Upper lobe of left lung (tissue), 6 donors: ENCODE results near the gene SSBP3. TPM values are rescaled to one million over a fixed set of nuclear protein-coding genes. Genes with fewer than 3 reads are reported as not detected.

Experiments
- ATAC-seq, 2 donors: fragments of 200-7000 bp; cut with Tn5 transposase; one replicate each; pipeline ENCODE4 v1.9.1; 2022; ENCODE audit warnings: mild to moderate bottlenecking in 2 of 2, moderate library complexity in 2 of 2; ENCODE audit not compliant: low FRiP score in 2 of 2
- DNase-seq, 2 donors: peaks; one replicate each; pipeline ENCODE4 v3.0.0-alpha.2; 2019 to 2020
- H3K27ac ChIP-seq, 4 donors: fragments of 200-600 bp; sonication (generic); one replicate each; pipeline ENCODE4 v1.5.1; 2016 to 2019
- H3K27me3 ChIP-seq, 4 donors: fragments of 200-600 bp; sonication (generic); one replicate each; pipeline ENCODE4 v1.5.1; 2017 to 2019
- H3K36me3 ChIP-seq, 4 donors: fragments of 200-600 bp; sonication (generic); one replicate each; pipeline ENCODE4 v1.5.1; 2016 to 2019
- H3K4me1 ChIP-seq, 4 donors: fragments of 200-600 bp; sonication (generic); one replicate each; pipeline ENCODE4 v1.5.1; 2018 to 2019
- H3K4me3 ChIP-seq, 4 donors: fragments of 200-600 bp; sonication (generic); one replicate each; pipeline ENCODE4 v1.5.1; 2017 to 2019; ENCODE audit warnings: mild to moderate bottlenecking in 2 of 4, moderate library complexity in 1 of 4
- H3K9me3 ChIP-seq, 4 donors: fragments of 200-600 bp; sonication (generic); one replicate each; pipeline ENCODE4 v1.5.1; 2018 to 2019
- EP300 ChIP-seq, 4 donors: sonication (generic); formaldehyde crosslinking; IDR thresholded peaks; one replicate each; pipeline ENCODE4 v1.5.1; 2017; ENCODE audit warnings: antibody characterized with exemption in 4 of 4, control low read depth in 2 of 4
- POLR2A ChIP-seq, 4 donors: fragments of 450-650 bp; IDR thresholded peaks; one replicate each; pipeline ENCODE4 v1.5.1; 2016 to 2017; ENCODE audit warnings: antibody characterized with exemption in 4 of 4, mild to moderate bottlenecking in 2 of 4
- POLR2AphosphoS5 ChIP-seq, 2 donors: sonication (generic); formaldehyde crosslinking; IDR thresholded peaks; one replicate each; pipeline ENCODE4 v1.5.1; 2017; ENCODE audit warnings: antibody characterized with exemption in 2 of 2
- WGBS, 2 donors: methylation state at CpG; one replicate each; pipeline ENCODE4 v1.1.5; 2017 to 2018; 5-methylcytosine and 5-hydroxymethylcytosine counted together
- total RNA-seq, 6 donors: library from RNA; depleted of rRNA in 4 of 6; stranded (reverse); fragments of >200 nt in 4 of 6; gene quantifications; one replicate each; pipeline versions ENCODE4 v1.1.0 to v1.2.1, GENCODE V29; 2016 to 2021
- TF ChIP-seq, protein P1 (sequence below), 6 experiments: fragments of 450-650 bp in 4 of 6; fragments of 200-600 bp in 2 of 6; sonication (generic) in 2 of 6; IDR thresholded peaks; one replicate each; pipeline ENCODE4 v1.5.1; 2016 to 2019; ENCODE audit warnings: antibody characterized with exemption in 6 of 6
- donor health status: DM: no; HTN: no; CAD: no; lungs with moderate emphysema.
- donor health status: DM: no; HTN: yes; CAD: no; lungs with severe emphysema.

SSBP3 gene
- total RNA-seq, 6 donors from 2014 or later: 17.8 to 35.6 (median 26.4) TPM

DNA sequence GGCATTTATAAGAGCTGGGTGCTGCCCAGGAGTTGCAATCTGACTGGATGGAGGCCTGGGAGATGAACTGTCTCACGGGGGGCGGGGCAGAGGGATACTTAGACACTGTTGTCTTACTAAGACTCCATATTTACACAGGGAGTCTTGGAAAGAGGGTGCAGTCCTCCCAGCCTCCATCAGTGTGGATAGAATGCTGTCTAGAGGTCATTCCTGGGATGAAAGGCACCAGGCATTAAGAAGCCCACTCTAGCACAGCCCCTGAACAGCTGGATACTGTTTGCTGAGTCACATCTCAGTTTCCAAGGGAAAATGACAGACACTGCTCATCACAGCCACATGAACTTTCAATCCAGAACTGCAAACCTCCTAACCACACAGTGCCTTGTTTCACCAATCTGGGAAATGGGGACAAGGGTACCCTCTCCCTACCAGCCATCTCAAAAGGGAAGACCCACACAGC lies 43.3 kb downstream of the SSBP3 start:
- Histone ChIP-seq H3K27ac (no peak overlapping the region), H3K36me3 (no peaks in the 10 kb centered on the region), H3K27me3 (no peaks in the 10 kb centered on the region), H3K9me3 (no peaks in the 10 kb centered on the region), H3K4me1 (peaks cover 13 to 44% (median 33%) of the 10 kb centered on the region in 4 donors), H3K4me3 (no peak overlapping the region)
- no peak for DNase-seq
- 76 to 85% methylated on average over 2 of the region's 2 CpGs for WGBS, 2 donors
- TF ChIP-seq EP300 (IDR thresholded peaks at IDR 0.05): no peak
- TF ChIP-seq POLR2AphosphoS5 (IDR thresholded peaks at IDR 0.05): no peak
- no peak for TF ChIP-seq POLR2A (IDR thresholded peaks at IDR 0.05)
- TF ChIP-seq, protein P1, sequence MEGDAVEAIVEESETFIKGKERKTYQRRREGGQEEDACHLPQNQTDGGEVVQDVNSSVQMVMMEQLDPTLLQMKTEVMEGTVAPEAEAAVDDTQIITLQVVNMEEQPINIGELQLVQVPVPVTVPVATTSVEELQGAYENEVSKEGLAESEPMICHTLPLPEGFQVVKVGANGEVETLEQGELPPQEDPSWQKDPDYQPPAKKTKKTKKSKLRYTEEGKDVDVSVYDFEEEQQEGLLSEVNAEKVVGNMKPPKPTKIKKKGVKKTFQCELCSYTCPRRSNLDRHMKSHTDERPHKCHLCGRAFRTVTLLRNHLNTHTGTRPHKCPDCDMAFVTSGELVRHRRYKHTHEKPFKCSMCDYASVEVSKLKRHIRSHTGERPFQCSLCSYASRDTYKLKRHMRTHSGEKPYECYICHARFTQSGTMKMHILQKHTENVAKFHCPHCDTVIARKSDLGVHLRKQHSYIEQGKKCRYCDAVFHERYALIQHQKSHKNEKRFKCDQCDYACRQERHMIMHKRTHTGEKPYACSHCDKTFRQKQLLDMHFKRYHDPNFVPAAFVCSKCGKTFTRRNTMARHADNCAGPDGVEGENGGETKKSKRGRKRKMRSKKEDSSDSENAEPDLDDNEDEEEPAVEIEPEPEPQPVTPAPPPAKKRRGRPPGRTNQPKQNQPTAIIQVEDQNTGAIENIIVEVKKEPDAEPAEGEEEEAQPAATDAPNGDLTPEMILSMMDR (IDR thresholded peaks at IDR 0.05): no peak
- no peak for ATAC-seq

DNA sequence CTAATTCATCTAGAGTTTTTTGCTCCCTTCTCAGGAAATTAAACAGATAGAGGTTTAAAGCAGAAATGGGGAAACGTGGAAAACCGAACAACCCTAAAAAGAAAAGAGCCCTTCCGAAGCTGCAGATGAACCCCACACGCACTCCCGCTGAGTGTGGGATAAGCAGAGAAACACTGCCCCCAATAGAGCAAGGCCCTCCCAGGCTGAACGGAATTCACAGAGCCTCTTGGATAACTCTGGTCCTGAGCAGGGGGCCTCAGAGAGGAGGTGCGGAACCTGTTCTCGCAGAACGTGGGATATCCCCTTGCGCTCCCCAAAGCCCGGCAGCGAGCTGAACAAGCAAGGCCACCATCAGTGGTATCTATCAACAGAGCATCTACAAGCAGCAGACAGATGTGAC lies 44.9 kb downstream of the SSBP3 start:
- TF ChIP-seq POLR2A (IDR thresholded peaks at IDR 0.05) (no peak), POLR2AphosphoS5 (IDR thresholded peaks at IDR 0.05) (no peak), EP300 (IDR thresholded peaks at IDR 0.05) (no peak)
- TF ChIP-seq, protein P1 (IDR thresholded peaks at IDR 0.05): no peak
- 94% methylated on average over 12 of the region's 12 CpGs for WGBS, 2 donors
- ATAC-seq: peak in 1 of 2 donors; percentile 24
- Histone ChIP-seq H3K27me3 (no peaks in the 10 kb centered on the region), H3K4me1 (peaks cover 25 to 56% (median 46%) of the 10 kb centered on the region in 4 donors), H3K36me3 (no peaks in the 10 kb centered on the region), H3K9me3 (no peaks in the 10 kb centered on the region), H3K4me3 (no peak overlapping the region), H3K27ac (no peak overlapping the region)
- DNase-seq: no peak

DNA sequence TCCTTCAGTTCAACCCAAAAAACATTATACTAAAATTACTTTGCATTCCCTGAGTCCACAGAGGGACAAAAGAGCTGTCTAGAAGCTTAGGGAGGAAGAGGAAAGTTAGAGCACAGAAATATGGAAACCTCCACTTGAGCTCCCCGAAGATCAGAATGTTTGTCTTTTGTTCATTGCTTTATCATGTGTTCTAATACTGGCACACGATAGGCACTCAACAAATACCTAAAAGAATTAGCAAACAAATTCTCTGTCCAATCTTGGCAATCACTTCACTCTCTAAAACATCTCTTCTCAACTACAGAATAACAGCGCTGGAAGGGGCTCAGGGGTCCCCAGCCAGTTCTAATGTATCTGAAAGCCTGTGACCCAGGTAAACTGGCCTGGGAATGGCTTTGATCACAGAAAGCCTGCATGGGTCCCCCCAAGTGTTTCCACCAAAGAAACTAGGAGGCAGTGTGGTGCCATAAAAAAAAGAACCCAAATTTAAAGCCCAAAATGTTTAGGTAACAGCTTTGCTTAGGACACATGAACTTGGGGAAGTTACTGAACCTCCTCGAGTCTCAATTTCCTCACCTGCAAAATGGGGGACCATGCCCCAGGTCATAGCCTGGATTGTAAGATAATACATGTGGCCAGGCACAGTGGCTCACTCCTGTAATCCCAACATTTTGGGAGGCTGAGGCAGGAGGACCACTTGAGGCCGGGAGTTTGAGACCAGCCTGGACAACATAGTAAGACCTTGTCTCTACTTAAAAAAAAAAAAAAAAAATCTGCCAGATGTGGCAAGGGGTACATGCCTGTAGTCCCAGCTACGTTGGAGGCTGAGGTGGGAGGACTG lies 45.8 kb downstream of the SSBP3 start:
- Histone ChIP-seq H3K4me1 (peaks cover 32 to 60% (median 52%) of the 10 kb centered on the region in 4 donors), H3K9me3 (no peaks in the 10 kb centered on the region), H3K4me3 (no peak overlapping the region), H3K27me3 (no peaks in the 10 kb centered on the region), H3K27ac (no peak overlapping the region), H3K36me3 (no peaks in the 10 kb centered on the region)
- TF ChIP-seq, protein P1 (IDR thresholded peaks at IDR 0.05): no peak
- no peak for TF ChIP-seq POLR2A (IDR thresholded peaks at IDR 0.05)
- TF ChIP-seq EP300 (IDR thresholded peaks at IDR 0.05): no peak
- no peak for TF ChIP-seq POLR2AphosphoS5 (IDR thresholded peaks at IDR 0.05)
- no peak for DNase-seq
- WGBS, 2 donors: 69 to 71% methylated on average over 6 of the region's 6 CpGs
- ATAC-seq: no peak

DNA sequence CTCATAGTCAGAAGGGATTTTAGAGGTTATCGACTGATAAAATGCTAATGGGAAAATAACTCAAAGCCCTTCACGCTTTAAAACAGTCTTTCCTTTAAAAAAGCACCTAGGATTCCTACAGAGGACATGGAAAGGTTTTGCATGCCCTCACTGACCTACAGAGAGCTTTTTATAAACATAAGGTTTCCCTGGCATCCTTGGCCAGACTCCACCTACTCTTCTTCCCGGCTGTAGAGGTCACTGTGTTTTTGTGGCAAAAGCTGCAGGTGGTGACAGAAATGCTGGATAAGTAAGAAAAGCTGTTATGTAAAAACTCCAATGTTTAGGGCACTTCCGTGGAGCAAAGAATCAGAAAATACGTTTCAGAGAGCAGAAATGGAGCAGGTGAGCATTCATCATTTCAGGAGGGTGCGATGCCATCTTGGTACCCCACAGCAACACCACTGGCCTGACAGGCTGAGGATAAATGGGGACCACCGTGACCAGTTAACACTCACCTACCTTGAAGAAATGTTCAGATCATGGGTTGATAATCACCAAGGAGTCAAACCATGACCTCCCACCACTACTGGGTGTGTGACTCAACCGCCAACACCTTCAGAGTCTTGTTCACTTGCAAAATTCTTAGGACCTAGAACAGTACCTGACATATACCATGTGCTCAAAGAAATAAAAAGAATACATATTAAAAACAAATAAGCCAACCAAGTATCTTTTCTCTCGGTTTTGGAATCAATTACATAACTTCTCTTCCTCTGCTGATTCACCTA lies 46.6 kb downstream of the SSBP3 start:
- no peak for ATAC-seq
- no peak overlapping the region for H3K27ac ChIP-seq
- H3K4me1 ChIP-seq: peaks cover 30 to 59% (median 51%) of the 10 kb centered on the region in 4 donors
- H3K9me3 ChIP-seq: no peaks in the 10 kb centered on the region
- TF ChIP-seq POLR2AphosphoS5 (IDR thresholded peaks at IDR 0.05) (no peak), POLR2A (IDR thresholded peaks at IDR 0.05) (no peak), EP300 (IDR thresholded peaks at IDR 0.05) (no peak)
- TF ChIP-seq, protein P1 (IDR thresholded peaks at IDR 0.05): no peak
- no peak for DNase-seq
- no peak overlapping the region for H3K4me3 ChIP-seq
- H3K36me3 ChIP-seq: no peaks in the 10 kb centered on the region
- no peaks in the 10 kb centered on the region for H3K27me3 ChIP-seq
- WGBS, 2 donors: 75 to 78% methylated on average over 9 of the region's 9 CpGs
